ENCODE measurements around the gene FAM200C.

FAM200C gene

DNA sequence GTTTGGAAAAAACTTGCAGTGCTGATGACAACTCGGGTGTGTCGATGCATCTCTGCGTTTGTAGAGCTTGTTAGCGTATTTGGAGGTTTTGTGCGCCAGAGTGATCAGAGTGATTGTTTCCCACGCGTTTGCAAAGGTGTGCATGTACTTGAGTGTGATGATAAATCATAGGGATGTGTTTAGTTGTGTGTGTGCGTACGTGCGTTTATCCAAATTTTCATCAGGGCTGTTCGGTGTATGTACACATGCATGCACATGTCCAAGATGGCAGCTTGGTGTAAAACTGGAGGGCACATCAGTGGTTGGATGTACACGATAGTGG lies 29.2 kb downstream of the FAM200C start:
- no peak for DNase-seq (ENCODE audit: low read depth in 2 of 2)
- peak overlapping the region; percentile 48 to 61 for H3K4me3 ChIP-seq (replicated peaks in 1 of 2; ENCODE audit: low read depth in 2 of 2, low read length in 2 of 2)
- TF ChIP-seq, protein P1, sequence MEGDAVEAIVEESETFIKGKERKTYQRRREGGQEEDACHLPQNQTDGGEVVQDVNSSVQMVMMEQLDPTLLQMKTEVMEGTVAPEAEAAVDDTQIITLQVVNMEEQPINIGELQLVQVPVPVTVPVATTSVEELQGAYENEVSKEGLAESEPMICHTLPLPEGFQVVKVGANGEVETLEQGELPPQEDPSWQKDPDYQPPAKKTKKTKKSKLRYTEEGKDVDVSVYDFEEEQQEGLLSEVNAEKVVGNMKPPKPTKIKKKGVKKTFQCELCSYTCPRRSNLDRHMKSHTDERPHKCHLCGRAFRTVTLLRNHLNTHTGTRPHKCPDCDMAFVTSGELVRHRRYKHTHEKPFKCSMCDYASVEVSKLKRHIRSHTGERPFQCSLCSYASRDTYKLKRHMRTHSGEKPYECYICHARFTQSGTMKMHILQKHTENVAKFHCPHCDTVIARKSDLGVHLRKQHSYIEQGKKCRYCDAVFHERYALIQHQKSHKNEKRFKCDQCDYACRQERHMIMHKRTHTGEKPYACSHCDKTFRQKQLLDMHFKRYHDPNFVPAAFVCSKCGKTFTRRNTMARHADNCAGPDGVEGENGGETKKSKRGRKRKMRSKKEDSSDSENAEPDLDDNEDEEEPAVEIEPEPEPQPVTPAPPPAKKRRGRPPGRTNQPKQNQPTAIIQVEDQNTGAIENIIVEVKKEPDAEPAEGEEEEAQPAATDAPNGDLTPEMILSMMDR (IDR thresholded peaks at IDR 0.05; ENCODE audit: low read depth, low read length) = no peak

- TF ChIP-seq, protein P1 (IDR thresholded peaks at IDR 0.05; ENCODE audit: low read depth, low read length) = no peak
- peak within 1 kb of the TSS; percentile 48 to 61 for H3K4me3 ChIP-seq (replicated peaks in 1 of 2; ENCODE audit: low read depth in 2 of 2, low read length in 2 of 2)
- DNase-seq (ENCODE audit: low read depth in 2 of 2) = peak; percentile 57 to 68
These were observed 29.7 kb downstream of the FAM200C start, which contains the start of gene C1QTNF2 for GRCh38 chr5:160369990-160370712. C1QTNF2 (minus strand) TSS chr5:160370626; CDS start chr5:160355011, 15,615 bp downstream.

DNA sequence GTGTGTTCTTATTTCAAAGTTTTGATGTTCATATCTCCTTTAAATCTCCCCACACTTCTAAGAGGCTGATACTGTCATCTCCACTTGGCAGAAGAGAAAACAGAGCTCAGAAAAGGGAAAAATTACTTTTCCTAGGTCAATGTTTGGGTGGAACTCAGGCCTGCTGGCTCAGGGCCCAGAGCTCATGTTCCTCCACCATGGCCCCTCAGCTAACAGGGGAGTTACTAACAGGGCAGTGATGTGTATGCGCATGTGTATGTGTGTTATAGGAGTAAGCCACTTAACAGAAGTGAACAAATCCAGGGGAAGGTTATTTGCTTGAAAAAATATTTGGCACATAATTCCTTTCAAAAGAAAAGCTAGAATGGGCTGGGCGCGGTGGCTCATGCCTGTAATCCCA lies 32.0 kb downstream of the FAM200C start:
- TF ChIP-seq, protein P1 (IDR thresholded peaks at IDR 0.05; ENCODE audit: low read depth, low read length) = no peak
- H3K4me3 ChIP-seq (replicated peaks in 1 of 2; ENCODE audit: low read depth in 2 of 2, low read length in 2 of 2) = no peak overlapping the region
- no peak for DNase-seq (ENCODE audit: low read depth in 2 of 2)

DNA sequence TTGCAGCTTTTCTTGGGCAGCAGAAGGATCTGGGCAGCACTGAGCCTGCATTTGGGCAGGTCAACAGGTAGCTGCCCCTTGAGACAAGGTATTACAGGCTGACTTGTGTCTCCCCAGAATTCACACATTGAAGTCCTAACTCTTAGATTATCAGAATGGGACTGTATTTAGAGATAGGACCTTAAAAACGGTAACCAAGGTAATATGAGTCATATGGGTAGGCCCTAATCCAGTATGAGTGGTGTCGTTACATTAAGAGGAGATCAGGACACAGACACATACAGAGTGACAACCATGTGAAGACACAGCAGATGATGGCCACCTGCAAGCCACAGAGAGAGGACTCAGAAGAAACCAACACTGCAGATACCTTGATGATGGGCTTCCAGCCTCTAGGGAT lies 32.6 kb downstream of the FAM200C start:
- H3K4me3 ChIP-seq (replicated peaks in 1 of 2; ENCODE audit: low read depth in 2 of 2, low read length in 2 of 2) = no peak overlapping the region
- TF ChIP-seq, protein P1 (IDR thresholded peaks at IDR 0.05; ENCODE audit: low read depth, low read length) = no peak
- DNase-seq (ENCODE audit: low read depth in 2 of 2) = no peak

- no peak overlapping the region for H3K4me3 ChIP-seq (replicated peaks in 1 of 2; ENCODE audit: low read depth in 2 of 2, low read length in 2 of 2)
- no peak for DNase-seq (ENCODE audit: low read depth in 2 of 2)
- TF ChIP-seq, protein P1 (IDR thresholded peaks at IDR 0.05; ENCODE audit: low read depth, low read length) = no peak
These were observed 33.6 kb downstream of the FAM200C start for GRCh38 chr5:160366230-160366629.

GRCh38 chr5:160363660-160364395 lies 36.0 kb downstream of the FAM200C start:
- no peak for DNase-seq (ENCODE audit: low read depth in 2 of 2)
- no peak overlapping the region for H3K4me3 ChIP-seq (replicated peaks in 1 of 2; ENCODE audit: low read depth in 2 of 2, low read length in 2 of 2)
- TF ChIP-seq, protein P1 (IDR thresholded peaks at IDR 0.05; ENCODE audit: low read depth, low read length) = no peak

Data from cardiac fibroblast (primary cell).